Heart left ventricle (tissue), 13 donors: ENCODE measurements around the gene CD1E.

Experiments used
- CTCF ChIP-seq, 12 donors: fragments of 200-600 bp; sonication (generic) in 4 of 12; IDR thresholded peaks; one replicate each; pipeline versions ENCODE4 v1.5.0 to v1.8.0; 2018 to 2022; ENCODE audit warnings: antibody characterized with exemption in 12 of 12, mild to moderate bottlenecking in 5 of 12
- POLR2A ChIP-seq, 2 donors: fragments of 450-650 bp; IDR thresholded peaks; one replicate each; pipeline ENCODE4 v1.6.1; 2017; ENCODE audit warnings: antibody characterized with exemption in 2 of 2, mild to moderate bottlenecking in 2 of 2, moderate library complexity in 2 of 2
- donor health status: ischemic (EF 13 %, LVEDD 7.1; RV severe dilation, severe dysfunction).
- donor health status: DM: no; HTN: yes; CAD: no.
- donor health status: DM: no; HTN: no; CAD: no.
- donor health status: ischemic (EF 25% LVEDD 6.9; RV normal size, moderate dysfunction).
- donor health status: ischemic (EF 25% LVEDD 5.7; RV mildly dilated, moderate dysfunction).
- donor health status: ischemic (EF 35%, LVEDD 5.7; RV mildly dilated, moderate dysfunction).
- donor health status: nonischemic (EF 11% LVEDD 7.7; RV severe dilation, severe dysfunction).
- donor health status: DM: yes; HTN: yes; CAD: no.
- donor health status: PGD.
- donor health status: ischemic (EF 29% LVEDD 5.4; RV normal size, mild dysfunction).
- donor health status: nonischemic (EF 23%, LVEDD 6.1; RV moderate dilation, normal function).

- no peak for TF ChIP-seq CTCF (IDR thresholded peaks at IDR 0.05)
- no peak for TF ChIP-seq POLR2A (IDR thresholded peaks at IDR 0.05)
These were observed 2.1 kb downstream of the CD1E start for GRCh38 chr1:158355773-158356285.
